Hippocampal formation (tissue), 2 donors: ENCODE measurements around the gene NLGN1.

Experiments used
- DNase-seq, 2 donors: peaks; one replicate each; lab custom pipeline; 2025; lab: John Stamatoyannopoulos, UW

The NLGN1 gene

DNA sequence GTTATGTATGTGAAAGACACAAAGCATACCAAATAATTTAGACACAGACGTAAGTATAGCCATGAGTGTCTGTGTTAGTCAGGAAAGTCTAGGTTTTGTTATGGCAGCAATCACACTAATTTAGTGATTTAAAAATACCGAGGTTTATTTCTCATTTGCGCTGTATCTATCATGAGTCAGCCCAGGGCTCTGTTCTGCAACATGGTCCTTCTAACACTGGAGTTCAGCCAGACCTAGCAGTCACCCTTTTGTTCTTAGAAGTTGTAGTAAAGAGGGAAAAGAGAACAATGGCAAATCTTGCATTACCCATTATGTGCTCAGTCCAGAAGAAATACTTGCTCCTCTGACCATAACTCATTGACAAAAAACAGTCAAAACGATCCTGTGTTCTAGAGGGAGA, 311.5 kb downstream of the NLGN1 start:
- no peak for DNase-seq

DNA sequence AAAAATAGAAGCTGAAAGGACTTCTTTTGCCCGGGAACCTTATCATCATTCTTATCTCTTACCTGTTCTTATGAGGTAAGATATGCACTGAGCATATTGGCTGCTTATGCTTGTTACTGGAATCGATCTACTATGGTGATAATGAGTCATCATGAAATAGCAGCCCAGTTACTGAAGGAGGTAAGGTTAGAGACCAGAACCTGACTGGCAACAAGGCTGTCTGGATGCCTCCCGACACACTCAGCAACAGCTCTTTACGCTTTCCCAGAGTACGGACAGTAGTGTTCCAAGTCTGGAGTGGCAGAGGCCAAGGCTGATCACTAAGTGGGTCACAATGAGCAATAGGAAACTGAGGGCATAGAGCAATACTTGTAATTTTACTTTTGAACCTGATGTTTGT, 314.1 kb downstream of the NLGN1 start:
- DNase-seq: no peak

- DNase-seq: no peak
Measured at GRCh38 chr3:173719585-173719984, 322.0 kb downstream of the NLGN1 start.

DNA sequence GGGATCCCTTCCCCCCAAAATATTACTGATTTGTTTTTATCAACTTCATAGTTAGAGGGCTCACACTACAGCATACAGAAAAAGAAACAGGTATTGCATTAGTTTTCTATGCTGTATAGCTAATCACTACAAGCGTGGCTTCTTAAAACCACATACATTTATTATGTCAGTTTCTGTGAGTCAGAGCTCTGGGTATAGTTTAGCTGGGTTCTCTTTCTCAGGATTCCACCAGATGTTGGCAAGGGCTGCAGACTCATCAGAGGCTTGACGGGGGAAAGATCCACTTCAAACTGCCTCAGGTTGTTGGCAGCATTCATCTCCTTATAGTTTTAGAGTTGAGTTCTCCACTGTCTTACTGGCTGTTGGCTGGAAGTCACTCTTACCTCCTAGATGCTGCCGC, 328.0 kb downstream of the NLGN1 start:
- no peak for DNase-seq

DNA sequence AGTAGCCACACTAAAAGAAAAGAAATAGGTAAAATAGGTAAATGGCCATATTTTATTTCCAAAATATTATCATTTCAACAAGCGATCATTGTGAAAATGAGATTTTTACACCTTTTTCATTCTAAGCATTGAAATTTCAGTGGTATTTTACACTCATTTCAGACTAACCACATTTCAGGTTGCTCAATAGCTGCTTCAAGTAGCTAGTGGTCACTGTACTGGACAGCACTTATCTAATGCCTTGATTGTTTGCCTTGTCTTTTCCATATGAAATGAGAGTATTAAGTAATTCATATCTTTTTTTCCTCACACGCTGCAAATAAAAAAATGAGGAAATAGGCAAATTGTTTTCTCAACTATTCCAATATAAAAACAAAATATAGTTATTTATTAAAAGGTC, 332.8 kb downstream of the NLGN1 start:
- no peak for DNase-seq

DNA sequence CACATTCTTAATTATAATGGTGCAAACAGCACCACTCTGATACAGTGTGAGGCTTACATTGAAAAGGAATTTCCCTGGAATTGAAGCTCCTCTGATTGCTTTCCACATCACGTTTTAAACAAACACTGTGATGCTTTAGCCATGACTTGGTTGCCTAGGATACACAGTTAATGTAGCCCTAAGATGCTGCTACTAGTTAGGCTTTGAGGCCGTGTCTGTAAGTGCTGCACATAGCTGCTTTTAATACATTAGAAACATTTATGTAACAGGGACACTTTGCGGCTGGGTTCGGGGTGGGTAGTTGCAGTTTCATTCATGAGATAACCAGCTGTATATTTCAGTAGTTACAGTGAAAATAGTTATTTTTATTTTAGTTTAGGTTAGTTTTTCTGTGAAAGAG, 334.7 kb downstream of the NLGN1 start:
- DNase-seq: peak; percentile 5 to 34

DNA sequence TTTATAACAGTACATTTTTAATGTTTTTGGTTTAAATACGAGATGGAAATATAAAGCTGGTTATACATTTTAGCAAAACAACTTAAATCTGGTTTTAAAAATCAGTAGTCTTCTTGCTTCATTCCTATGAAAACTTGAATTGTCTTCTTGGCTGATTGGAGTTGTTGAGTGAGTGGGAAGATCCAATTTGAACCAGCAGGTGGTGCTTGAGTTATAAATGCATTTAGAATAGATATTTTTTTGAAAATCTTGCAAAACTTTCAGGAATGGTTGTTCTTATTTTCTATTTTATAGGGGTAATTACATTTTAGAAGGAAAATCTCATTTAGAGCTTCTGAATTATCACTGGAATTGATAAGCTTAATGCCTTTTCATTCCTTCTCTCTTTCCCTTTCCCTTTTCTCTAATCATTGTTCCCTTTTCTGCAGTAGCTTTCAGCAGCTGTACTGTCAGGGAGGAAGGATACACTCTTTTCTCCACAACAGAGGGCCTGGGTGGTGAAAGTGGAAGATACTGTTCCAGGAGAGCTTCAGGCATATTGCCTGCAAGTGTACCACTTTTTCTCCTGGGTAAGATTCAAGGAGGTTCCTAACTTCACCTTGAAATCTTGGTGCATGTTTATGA, 335.6 kb downstream of the NLGN1 start:
- DNase-seq: peak in 1 of 2 donors; percentile 43

- DNase-seq: no peak
Measured at GRCh38 chr3:173734473-173734872, 336.9 kb downstream of the NLGN1 start.

- DNase-seq: no peak
Measured at GRCh38 chr3:173734895-173735294, 337.4 kb downstream of the NLGN1 start.

- peak in 1 of 2 donors; percentile 26 for DNase-seq
Measured at GRCh38 chr3:173735841-173736240, 338.3 kb downstream of the NLGN1 start.

DNA sequence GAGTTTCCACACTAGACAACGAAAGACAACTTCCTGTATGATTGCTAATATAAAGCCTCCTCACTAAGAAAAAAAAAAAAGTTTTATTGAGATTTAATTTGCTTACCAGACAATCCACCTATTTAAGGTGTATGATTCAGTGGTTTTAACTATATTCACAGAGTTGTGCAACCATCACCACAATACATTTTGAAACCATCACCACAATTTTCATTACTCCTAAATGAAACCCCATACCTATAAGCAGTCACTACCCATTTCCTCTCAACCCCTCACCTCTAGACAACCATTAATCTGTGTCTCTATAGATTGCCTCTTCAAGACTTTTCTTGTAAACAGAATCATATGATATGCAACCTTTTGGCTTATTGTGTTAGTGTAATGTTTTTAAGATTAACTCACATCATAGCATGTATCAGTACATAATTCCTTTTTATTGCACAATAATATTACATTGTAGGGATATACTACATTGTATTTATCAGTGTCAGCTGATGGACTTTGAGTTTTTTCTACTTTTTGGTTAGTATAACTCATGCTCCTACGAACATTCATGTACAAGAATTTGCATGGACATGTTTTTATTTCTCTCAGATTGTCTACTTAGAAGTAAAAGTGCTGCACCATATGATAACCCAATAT, 339.7 kb downstream of the NLGN1 start:
- DNase-seq: no peak

- DNase-seq: no peak
Measured at GRCh38 chr3:173739726-173740125, 342.2 kb downstream of the NLGN1 start.

GRCh38 chr3:173742491-173742890, 344.9 kb downstream of the NLGN1 start:
- DNase-seq: no peak

DNA sequence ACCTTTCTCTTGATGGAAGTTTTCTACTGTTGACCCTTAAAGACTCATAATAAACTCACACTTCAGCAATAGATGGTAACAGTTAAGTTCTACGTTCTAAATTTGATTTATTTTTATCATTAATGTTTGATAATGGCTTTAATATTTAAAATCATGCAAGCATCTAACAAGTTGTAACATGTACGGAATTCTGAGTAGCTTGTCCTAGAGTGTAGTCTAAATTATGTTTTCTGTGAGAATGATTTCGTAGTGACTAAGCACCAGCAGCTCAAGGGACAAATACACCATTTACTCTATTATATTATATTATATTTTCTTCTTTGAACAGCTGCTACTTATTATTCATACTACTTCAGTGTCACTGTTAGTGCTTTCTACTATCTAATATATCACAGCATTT, 345.6 kb downstream of the NLGN1 start:
- no peak for DNase-seq

GRCh38 chr3:173743516-173743915, 346.0 kb downstream of the NLGN1 start:
- no peak for DNase-seq

- no peak for DNase-seq
Measured at GRCh38 chr3:173744479-173744878, 346.9 kb downstream of the NLGN1 start.

GRCh38 chr3:173744895-173745294, 347.4 kb downstream of the NLGN1 start:
- no peak for DNase-seq

- no peak for DNase-seq
Measured at GRCh38 chr3:173745952-173746682, 348.6 kb downstream of the NLGN1 start.

GRCh38 chr3:173747427-173747826, 349.9 kb downstream of the NLGN1 start:
- no peak for DNase-seq

DNA sequence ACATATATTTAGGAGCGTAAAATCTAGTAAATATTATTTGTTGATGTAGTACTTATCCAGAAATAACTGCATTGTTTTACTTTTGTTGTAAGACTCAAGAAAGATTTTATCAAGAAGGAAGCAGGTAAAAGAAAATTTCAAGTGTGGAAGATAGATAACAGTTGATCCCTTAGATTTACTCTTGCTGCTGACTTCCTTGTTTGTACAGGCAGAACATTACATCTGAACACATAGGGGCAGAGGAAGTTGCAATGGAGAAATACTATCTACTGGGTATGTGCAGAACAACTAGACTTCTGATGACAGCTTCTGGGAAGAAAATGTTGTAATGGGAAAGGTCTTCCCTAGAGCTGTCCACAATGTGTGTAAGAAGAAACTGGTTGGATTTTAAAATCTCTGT, 350.6 kb downstream of the NLGN1 start:
- no peak for DNase-seq

- DNase-seq: no peak
Measured at GRCh38 chr3:173750095-173750494, 352.6 kb downstream of the NLGN1 start.

GRCh38 chr3:173750591-173750990, 353.0 kb downstream of the NLGN1 start:
- DNase-seq: no peak

DNA sequence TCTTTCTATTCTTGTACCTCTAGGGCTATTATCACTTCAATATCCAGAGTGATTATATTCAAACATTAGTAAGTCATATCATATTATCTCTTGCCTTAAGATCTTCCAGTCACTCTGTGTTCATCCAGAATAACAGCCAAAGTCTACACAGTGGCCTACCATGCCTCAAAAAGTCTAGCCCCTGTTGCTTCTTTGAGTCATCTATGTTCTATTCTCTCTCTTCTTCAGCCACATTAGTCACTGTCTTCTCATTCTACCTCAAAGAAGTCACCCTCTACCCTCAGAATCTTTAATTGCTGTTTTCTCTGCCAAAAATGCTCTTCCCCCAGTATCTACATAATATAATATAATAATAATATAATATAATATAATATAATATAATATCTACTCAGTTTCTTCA, 356.0 kb downstream of the NLGN1 start:
- no peak for DNase-seq
